ENCODE data around the gene GLIPR1. TPM values are rescaled to one million over a fixed set of nuclear protein-coding genes. Genes with fewer than 3 reads are reported as not detected.
A peak's percentile ranks its signal among the peaks of the same experiment; 100 is the strongest.
"Not testable (repeated sequence)": the region's sequence is repeated elsewhere in the genome, so short reads cannot be mapped to it uniquely, and the experiment has no call there.

GLIPR1 gene
- 2.9 TPM for total RNA-seq

DNA sequence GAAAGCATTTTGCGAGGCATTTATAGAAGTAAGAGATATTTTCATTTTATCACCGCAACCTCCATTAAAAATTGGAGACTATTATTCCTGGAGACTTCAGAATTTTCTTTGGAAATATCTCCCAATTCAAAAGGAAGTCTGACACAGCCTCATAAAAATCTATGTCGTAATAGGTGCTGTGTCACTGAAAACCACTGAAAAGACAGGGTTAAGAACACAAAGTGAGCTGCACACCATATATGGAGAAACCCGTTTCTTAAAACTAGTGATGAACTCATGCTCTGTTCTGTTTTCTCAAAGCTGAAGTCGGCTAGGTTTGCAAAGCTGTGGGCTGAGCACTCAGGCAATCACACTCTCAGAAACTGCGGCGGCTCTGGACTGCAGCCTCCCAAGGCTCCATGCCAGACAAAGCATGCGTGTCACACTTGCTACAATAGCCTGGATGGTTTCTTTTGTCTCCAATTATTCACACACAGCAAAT is at the start of gene GLIPR1:
TSS of gene GLIPR1 (plus strand) at position 287 of the 481 bp plus-strand sequence. CDS start at position 413, 126 bp downstream.
- DNase-seq (ENCODE audit: low spot score in 2 of 2) (peak in 1 of 2 donors; percentile 28), FAIRE-seq (no peak)

DNA sequence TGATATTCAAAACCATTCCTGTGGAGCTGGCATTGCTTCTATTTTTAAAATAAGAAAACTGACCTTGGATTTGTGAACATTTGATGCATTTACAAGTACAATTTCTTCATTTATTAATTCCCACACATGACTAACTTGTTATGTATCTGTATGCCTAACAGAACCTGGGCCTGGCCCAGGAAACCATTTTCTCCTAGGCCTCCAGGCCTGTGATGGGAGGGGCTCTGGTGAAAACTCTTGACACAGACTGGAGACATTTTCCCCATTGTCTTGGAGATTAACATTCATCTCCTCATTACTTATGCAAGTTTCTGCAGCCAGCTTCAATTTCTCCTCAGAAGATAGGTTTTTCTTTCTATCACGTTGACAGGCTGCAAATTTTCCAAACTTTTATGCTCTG is 47.6 kb upstream of the GLIPR1 start:
- DNase-seq (ENCODE audit: low spot score in 2 of 2) (no peak), FAIRE-seq (no peak)

DNA sequence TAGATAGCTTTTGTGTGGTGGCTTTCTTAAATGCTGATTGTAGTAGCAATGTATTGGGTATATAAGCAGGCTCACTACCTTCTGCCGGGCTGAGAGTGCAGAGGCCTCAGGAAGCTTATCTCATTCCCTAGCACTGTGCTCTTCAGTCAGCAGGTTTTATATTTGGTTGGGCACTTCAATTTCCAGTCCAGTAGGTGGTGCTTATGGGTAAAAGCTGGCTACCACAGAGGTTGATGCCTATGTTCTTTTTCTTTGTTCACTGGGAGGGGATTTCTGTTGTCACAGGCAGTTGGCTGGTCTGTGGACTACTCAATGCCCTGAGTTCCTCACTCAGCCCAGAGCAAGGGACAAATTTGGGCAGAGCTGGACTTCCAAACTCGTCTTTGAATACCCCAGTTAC is 43.0 kb upstream of the GLIPR1 start:
- FAIRE-seq (no peak), DNase-seq (ENCODE audit: low spot score in 2 of 2) (no peak)

GRCh38 chr12:75438059-75438754 is 42.3 kb upstream of the GLIPR1 start:
- FAIRE-seq, result no peak
- no peak for DNase-seq (ENCODE audit: low spot score in 2 of 2)

DNA sequence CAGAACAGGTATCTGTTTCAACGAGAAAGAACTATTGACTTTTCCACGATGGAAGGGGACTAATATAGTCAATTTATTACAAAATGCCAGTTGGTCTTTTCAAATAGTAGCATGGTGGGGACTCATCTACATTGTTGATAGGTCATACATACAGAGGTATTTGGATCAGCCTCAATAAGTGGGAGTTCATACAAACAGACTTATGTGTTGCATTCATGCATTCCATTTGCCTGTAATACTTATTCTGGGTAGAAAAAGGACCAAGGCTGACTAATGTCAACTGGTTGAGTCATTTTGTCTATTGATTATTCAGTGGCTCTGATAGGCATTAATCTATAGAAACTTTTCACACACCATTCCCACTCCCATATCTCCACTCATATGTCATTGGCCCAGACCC is 41.5 kb upstream of the GLIPR1 start:
- FAIRE-seq, result no peak
- DNase-seq (ENCODE audit: low spot score in 2 of 2), result no peak

DNA sequence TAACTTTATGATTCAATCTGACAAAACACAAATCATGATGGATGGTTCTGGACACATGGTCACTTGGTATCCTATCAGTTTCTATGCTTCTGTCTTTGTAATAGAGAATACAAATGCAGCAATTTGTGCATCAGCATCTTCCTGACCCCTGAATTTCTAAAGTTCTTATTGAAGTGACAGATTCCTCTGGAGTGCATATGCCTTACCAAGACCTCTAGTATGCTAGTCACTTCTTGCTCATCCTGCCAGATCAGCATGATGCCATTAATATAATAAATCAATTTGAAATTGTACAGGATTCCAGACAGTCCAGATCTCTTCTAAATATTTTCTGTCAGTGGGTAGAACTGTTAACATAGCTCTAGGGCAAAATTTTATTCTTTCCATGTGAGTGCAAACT is 40.6 kb upstream of the GLIPR1 start:
- no peak for FAIRE-seq
- no peak for DNase-seq (ENCODE audit: low spot score in 2 of 2)

DNA sequence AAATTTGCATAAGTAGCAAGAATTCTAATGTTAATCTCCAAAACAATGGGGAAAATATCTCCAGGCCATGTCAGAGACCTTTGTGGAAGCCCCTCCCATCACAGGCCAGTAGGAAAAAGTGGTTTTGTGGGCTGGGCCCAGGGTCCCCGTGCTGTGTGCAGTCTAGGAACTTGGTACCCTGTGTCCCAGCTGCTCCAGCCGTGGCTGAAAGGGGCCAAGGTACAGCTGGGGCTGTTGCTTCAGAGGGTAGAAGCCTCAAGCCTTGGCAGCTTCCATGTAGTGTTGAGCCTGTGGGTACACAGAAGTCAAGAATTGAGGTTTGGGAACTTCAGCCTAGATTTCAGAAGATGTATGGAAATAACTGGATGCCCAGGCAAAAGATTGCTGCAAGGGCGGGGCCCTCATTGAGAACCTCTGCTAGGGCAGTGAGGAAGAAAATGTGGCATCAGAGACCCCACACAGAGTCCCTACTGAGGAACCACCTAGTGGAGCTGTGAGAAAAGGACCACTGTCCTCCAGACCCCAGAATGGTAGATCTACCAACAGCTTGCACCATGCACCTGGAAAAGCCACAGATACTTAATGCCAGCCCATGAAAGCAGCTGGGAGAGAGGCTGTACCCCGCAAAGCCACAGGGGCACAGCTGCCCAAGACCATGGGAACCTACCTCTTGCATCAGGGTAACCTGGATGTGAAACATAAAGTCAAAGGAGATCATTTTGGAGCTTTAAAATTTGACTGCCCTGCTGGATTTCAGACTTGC is 38.7 kb upstream of the GLIPR1 start:
- not testable (repeated sequence) for FAIRE-seq

GRCh38 chr12:75442454-75442853 is 38.1 kb upstream of the GLIPR1 start:
- not testable (repeated sequence) for FAIRE-seq; DNase-seq (ENCODE audit: low spot score in 2 of 2)

More for the DNA sequence above, 38.7 kb upstream of the GLIPR1 start:
- DNase-seq (ENCODE audit: low spot score in 2 of 2), result not testable (repeated sequence)

DNA sequence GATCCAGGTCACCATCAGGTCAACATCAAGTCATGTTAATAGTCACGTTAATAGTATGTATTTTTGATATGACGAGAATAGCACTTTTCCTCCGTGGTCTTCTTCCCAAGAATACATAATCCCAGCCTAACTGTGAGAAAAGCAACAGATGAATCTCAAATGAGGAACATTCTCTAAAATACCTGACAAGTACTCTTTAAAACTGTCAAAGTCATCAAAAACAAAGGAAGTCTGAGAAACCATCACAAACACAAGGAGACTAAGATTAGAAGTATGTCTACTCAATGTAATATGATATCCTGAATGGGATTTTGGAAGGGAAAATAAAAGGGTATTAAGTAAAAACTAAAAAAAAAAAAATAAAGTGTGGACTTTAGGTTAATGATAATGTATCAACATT is 36.8 kb upstream of the GLIPR1 start:
- DNase-seq (ENCODE audit: low spot score in 2 of 2) (no peak), FAIRE-seq (no peak)

GRCh38 chr12:75444429-75445136 is 36.0 kb upstream of the GLIPR1 start:
- FAIRE-seq, result no peak
- DNase-seq (ENCODE audit: low spot score in 2 of 2), result no peak

DNA sequence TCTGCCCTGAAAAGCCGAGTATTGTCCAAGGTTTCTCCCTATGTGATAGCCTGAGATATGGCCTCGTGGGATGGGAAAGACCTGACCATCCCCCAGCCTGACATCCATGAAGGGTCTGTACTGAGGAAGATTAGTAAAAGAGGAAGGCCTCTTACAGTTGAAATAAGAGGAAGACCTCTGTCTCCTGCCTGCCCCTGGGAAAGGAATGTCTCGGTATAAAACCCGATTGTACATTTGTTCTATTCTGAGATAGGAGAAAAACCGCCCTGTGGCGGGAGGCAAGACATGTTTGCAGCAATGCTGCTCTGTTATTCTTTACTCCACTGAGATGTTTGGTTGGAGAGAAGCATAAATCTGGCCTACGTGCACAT is 35.4 kb upstream of the GLIPR1 start:
- not testable (repeated sequence) for FAIRE-seq; DNase-seq (ENCODE audit: low spot score in 2 of 2)

DNA sequence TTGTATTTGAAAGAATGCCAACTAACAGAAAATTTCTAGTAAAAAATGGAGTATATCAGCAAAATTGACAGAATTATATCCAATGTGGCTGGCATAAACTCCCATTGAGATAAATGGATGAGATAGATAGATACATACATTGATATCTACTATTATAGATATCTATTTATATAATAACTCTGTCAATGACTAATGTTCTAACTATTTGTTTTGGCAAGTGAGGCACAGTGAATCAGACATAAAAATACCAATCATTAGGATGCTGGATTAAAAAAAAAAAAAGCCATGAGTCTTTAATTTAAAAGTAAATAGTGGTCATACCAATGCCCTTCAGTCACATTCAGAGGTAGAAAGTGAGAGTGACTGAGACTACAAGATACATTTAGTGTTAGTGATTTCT is 33.7 kb upstream of the GLIPR1 start:
- DNase-seq (ENCODE audit: low spot score in 2 of 2), result no peak
- FAIRE-seq, result no peak

DNA sequence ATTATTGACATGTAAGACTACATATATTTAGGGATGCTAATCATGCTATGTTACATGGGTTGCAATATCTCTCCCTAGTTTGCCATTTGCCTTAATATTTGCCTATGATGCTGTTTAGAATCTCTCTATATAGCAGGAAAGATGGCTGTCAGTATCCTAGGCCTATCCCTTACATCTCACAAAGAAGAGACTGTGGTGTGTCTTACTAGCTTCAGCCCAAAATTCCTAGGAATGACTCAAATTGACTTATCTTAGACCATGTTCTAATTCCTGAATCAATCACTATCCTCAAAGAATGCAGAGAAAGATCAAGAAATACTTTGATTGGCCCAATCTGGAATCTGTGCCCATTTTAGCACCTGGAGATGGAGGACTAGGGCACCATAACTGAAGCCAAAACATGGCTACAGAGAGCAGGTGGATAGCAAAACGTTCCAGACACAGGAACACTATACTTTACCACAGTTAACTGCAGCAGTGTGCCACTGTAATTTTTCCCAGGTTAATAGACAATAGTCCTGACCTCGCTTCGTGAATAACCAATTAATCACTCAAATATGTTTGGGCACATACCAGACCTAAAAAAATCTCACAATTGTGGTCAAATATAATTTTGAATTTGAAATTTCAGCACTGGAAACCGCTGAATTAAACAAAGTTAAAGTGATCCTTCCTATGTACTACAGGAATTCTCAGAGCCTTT is 32.7 kb upstream of the GLIPR1 start:
- no peak for DNase-seq (ENCODE audit: low spot score in 2 of 2)
- no peak for FAIRE-seq

- DNase-seq (ENCODE audit: low spot score in 2 of 2) (no peak), FAIRE-seq (no peak)
Observed at GRCh38 chr12:75452675-75453330, 27.8 kb upstream of the GLIPR1 start.

DNA sequence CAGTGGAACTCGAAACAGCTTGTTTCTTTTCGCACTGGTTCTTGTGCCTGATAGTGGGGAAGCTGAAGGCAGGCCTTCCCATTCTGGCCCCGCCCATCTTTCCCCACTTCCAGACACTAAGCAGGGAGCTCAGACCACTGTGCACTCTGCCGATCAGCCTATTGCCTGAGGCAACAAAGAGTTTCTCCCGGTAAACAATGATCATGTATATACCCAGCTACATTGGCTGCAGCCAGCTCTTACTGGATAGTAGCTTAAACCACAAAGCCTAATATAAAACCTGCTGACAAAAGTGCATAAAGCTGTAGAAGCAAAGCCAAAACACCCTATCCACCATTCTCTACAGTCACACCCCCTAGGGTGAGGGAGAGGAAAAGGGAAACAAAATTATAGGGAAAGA is 24.7 kb upstream of the GLIPR1 start:
- DNase-seq (ENCODE audit: low spot score in 2 of 2) (no peak), FAIRE-seq (no peak)

DNA sequence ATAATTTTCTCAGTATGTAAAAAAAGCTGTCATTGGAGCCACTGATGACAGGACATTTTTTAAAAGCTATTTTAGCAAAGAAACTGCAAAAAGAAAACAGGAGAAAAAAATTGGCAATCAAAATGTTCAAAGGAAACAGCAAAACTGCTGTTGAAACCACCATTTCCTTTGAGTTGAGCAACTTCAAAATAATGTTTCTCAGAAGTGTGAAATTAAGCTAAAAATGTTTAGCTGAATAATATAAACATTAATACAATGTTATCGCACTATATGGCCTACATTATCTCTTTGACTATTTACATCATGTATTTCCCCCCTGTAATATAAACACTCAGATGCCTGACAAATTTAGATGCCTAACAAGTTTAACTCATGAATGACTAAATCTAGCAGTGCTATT is 23.4 kb upstream of the GLIPR1 start:
- DNase-seq (ENCODE audit: low spot score in 2 of 2), result no peak
- FAIRE-seq, result no peak

- not testable (repeated sequence) for FAIRE-seq; DNase-seq (ENCODE audit: low spot score in 2 of 2)
Observed at GRCh38 chr12:75457866-75458265, 22.7 kb upstream of the GLIPR1 start.

- FAIRE-seq, result no peak
Observed at GRCh38 chr12:75459755-75460154, 20.8 kb upstream of the GLIPR1 start.

DNA sequence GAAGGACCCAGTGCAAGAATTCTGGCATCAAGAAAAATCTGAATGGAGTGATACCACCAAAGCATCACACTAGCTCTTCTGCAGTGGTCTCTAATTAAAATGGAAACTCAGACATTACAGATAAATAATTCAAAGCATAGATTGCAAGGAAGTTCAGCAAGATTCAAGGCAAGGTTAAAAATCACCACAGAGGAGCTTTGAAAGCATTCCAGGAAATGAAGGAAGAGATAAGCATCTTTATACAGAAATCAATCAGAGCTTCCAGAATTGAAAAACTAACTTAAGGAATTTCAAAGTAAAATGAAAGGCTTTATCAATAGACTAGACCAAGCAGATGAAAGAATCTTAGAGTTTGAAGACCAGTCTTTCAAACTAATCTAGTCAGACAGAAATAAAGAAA is 20.4 kb upstream of the GLIPR1 start:
- FAIRE-seq (no peak), DNase-seq (ENCODE audit: low spot score in 2 of 2) (no peak)

More at GRCh38 chr12:75459755-75460154, 20.8 kb upstream of the GLIPR1 start:
- no peak for DNase-seq (ENCODE audit: low spot score in 2 of 2)

Data from frontal cortex (tissue), 4 donors.